HS-27A (cell line): ENCODE measurements around the gene THAP4.

Experiments used
- DNase-seq: peaks from one replicate; pipeline ENCODE4 v3.0.0-alpha.2; 2012; ENCODE audit warnings: low read depth, missing footprints

THAP4 gene

GRCh38 chr2:241547781-241548450, 89.0 kb downstream of the THAP4 start:
- DNase-seq: no peak

DNA sequence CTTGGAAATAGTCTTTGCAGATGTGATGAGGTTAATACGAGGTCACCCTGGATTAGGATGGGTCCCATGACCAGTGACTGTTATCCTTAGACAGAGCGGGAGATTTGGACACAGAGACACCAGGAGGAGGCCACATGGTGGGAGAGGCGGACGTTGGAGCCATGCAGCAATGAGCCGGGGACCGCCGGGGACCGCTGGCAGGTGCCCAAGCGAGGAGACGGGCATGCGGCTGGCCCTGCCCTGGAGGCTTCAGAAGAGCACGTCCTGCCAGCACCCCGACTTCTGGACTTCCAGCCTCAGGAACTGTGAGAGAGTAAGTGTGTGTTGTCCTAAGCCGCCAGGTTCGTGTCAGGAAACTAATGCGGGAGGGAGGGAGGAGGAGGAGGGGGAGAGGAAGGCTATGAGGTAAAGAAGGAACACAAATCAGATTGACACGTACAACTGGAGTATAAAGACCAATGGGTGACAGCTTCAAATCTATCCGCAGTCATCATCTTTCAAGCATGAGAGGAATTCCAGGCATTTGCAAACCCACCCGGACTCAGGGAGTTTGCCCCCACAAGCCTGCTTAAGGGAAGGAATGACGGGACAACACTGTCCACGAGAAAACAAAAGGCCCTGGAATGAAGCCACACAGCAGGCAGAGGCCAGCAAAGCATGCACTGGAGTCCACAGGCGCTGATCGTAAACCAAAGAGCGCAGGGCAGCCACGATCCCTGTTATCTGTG, 90.0 kb downstream of the THAP4 start:
- peak; percentile 76 for DNase-seq

DNA sequence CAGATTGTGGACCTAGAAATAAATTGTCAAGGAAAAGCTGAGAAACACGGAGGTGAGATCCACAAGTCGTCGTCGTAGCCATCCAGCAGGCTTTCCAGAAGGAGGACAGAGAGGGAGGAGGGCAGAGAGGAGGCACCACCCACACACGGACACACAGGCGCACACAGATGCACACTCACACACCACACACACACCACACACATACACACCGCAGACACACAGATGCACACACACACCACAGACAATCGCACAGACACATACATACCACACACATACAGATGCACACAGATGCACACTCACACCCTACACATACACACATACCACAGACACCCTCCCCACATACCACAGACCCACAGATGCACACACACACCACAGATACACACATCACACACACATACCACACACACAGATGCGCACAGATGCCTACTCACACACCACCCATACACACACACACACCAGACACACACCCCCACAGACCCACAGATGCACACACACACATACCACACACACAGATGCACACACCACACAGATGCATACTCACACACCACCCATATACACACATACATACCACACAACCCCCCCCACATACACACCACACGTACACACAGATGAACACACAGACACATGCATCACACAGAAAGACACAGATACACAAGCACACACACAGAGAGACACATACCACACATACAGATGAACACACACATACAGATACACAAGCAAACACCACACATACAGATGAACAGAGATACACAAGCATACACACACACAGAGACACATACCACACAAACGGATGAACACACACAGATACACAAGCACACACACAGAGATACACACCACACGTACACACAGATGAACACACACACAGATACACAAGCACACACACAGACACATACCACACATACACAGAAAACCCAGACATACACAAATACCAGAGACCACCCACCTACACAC, 91.2 kb downstream of the THAP4 start:
- no peak for DNase-seq

GRCh38 chr2:241545106-241545505, 91.9 kb downstream of the THAP4 start:
- no peak for DNase-seq

- no peak for DNase-seq
Observed at GRCh38 chr2:241542278-241542605, 94.7 kb downstream of the THAP4 start.

DNA sequence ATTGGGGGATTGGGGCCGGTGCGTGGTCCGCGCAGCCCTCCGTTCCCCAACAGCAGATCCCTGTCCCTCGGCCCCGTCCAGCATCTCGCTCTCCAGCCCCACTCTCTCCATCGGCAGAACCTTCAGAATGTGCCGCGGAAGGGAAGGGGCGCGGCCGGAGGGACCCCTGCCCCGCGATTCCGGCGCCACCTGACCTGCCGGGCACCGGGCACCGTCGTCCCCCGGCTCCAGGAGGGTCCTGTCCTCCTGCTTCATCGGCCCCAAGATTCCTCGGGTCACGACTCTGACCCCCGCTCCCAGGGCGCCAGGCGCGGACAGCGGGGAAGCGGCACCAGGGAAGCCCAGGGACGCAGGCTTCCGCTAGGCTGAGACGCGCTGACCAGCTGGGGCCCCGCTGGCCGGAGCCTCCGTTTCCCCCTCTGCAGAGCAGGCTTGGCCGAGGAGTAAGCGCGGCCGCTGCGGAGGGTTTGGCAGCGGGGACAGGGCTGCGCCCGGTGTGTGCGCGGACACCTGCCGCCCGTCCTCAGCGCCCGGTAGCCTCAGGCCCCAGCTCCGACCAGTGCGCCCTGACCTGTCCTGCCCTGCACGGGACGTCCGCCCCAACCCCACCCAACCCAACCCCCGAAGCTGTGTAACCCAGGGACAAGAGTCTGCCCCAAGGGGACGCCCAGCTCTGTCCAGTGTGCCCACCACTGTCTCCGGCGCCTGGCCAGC, 95.2 kb downstream of the THAP4 start:
- no peak for DNase-seq

GRCh38 chr2:241540771-241541561, 96.0 kb downstream of the THAP4 start:
- no peak for DNase-seq

DNA sequence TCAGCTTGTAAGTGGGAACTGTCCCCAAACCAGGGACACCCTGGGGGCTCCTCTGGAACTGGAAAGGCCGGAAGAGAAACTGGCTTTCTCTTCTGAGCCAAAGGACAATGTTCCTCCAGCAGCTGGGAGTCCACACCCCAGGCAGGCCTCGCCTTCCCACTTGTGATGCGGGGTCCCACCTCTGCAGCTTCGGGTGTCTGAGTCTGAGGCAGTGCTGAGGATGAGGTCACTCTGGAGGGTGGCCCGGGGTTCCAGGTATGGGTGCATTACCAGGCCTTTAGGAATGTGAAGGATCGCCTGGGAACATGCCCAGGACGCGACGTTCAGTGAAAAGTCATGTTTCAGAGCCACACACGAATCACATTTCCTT, 96.6 kb downstream of the THAP4 start:
- DNase-seq: no peak

DNA sequence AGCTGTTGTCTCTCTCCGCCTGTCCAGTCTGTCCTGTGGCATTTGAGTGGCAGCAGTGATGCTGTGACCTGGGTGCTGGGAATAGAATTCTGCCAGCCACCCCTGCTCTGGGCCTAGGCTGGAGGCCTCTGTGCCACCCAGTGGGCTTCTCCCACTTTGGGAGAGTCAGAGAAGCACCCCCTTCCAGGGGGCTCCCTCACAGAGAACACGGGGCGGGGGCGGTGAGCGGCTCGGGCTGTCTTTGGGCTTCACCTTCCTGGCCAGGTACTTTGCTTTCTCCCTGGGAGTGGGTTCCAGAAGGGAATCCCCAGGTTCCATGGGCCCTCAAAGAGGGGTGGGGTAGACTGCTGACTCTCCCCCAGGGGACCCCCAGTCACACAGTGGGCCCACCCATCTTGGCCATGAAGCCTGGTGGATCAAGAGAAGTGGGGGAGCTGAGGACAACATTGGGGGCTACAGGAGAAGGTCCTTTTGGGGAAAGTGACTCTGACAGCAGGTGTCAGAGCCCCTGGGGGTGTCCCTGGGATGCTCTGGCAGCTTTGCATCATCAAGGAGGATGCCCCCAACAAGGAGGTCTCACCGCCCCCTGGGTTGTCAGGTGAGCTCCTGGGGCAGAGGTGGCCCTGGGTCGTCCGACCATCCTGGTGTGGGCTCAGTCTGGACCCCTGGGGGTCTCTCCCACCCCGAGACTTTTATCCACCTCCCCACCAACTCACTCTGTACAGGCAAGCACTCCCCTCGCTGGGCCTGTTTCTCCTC, 97.2 kb downstream of the THAP4 start:
- no peak for DNase-seq

- no peak for DNase-seq
Observed at GRCh38 chr2:241538838-241539615, 97.9 kb downstream of the THAP4 start.

DNA sequence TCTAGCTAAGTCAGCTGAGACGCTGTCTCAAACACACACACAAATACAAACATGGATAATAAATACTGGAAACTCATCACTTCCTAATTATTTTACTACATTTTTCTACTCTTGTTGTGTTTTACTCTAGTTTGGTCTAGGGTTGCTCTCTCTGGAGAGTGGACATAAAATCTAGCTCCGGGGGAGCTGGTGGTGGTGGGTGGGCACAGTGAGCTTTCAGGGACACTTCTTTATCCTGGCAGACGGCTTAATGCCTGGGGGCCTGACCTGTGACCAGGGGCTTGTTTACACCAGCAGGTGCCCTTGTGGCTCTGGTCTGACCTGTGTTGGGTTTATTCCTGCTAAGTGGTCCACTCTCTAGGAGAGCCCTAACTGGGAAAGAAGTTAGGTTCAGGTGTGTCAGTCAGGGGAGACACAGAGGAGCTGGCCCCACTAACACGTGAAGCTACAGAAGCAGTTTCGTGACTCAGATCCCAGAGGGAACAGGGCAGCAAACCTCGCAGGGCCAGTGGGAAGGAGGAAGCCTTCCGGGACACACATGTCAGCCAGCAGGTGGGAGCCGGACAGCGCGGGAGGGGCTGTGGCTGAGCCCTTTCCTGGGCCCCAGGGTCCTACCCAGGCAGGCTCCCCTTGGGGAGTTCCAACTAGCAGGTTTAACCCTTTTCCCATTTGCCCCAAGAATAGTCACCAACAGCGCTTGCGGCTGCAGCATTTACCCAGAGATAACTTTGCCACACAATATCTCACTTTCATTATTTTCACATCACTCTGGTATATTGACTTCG, 100.9 kb downstream of the THAP4 start:
- DNase-seq: no peak

DNA sequence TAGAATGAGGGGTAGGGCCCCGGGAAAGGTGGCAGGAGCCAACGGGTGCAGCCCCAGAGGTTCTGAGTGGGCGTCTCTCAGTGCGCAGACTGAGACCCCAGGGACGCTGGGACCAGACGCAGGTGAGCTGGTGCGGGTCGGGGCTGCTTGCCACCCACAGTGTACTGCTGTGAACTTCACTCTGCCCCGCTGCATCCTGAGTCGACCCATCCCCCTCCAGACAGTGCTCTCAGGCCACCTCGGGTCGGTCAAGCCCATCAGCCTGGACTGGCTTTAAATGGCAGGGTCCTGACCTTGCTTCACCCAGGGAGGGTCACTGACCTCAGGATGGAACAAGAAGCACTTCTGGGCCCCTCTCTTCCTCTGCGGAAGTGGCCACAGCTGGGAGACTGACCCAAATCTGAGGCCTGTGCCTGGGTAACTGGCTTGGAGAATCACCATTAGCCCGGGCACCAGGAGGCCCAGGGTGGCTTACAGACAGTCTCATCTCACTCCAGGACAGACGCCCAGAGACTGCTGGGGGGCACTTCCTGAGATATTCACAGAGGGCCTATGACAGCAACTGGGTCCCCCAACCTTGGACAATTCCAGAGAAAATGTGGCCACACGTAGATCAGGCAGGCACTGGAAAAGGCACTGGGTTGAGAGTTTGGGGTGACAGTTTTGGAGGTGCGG, 102.1 kb downstream of the THAP4 start:
- DNase-seq: no peak
